RWPE1 (cell line): ENCODE data around the gene CDC23.

Source experiments
- CTCF ChIA-PET: fragments of 350-600 bp; sonication (Branson Sonifier 250); formaldehyde crosslinking; extraction: SDS; loops from one replicate; lab custom pipeline; 2021; lab: Yijun Ruan, JAX
- POLR2A ChIA-PET: fragments of 400-600 bp; formaldehyde crosslinking; extraction: SDS; loops from one replicate; lab custom pipeline; 2020; ENCODE audit warnings: antibody characterized with exemption; ENCODE audit not compliant: low non-redundant PET; lab: Yijun Ruan, JAX
- DNase-seq: peaks from one replicate; pipeline ENCODE4 v3.0.0; 2012; ENCODE audit warnings: low spot score
- H3K27ac ChIP-seq: fragments of 450-650 bp; 2 replicates; pipeline ENCODE4 v1.5.1; 2017
- TF ChIP-seq, protein P1 (sequence below): fragments of 450-650 bp; conservative IDR thresholded peaks from 2 replicates; pipeline ENCODE4 v1.5.1; 2017; ENCODE audit warnings: low read depth, mild to moderate bottlenecking

The CDC23 gene

DNA sequence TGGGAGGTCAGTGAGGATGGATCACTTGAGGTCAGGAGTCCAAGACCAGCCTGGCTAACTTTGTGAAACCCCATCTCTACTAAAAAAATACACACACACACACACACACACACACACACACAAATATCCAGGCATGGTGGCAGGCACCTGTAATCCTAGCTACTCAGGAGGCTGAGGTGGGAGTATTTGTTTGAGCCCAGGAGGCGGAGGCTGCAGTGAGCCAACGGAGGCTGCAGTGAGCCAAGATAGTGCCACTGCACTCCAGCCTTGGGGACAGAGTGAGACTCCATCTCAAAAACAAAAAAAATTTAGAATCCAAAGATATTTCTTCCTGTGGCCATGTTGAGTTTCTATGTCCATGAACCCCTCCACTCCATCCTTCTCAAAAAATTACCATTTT is 21.5 kb upstream of the CDC23 start:
- POLR2A ChIA-PET = interaction anchor here (0.7 kb wide), 1 partner anchor 665 kb away, joined by 5 read pairs; no protein-coding TSS in a partner anchor
- CTCF ChIA-PET = interaction anchor here (0.6 to 2.4 kb wide), 2 partner anchors 11 to 60 kb away, joined by 4 to 13 read pairs; no protein-coding TSS in a partner anchor
- DNase-seq = no peak
- no peak overlapping the region for H3K27ac ChIP-seq
- TF ChIP-seq, protein P1, sequence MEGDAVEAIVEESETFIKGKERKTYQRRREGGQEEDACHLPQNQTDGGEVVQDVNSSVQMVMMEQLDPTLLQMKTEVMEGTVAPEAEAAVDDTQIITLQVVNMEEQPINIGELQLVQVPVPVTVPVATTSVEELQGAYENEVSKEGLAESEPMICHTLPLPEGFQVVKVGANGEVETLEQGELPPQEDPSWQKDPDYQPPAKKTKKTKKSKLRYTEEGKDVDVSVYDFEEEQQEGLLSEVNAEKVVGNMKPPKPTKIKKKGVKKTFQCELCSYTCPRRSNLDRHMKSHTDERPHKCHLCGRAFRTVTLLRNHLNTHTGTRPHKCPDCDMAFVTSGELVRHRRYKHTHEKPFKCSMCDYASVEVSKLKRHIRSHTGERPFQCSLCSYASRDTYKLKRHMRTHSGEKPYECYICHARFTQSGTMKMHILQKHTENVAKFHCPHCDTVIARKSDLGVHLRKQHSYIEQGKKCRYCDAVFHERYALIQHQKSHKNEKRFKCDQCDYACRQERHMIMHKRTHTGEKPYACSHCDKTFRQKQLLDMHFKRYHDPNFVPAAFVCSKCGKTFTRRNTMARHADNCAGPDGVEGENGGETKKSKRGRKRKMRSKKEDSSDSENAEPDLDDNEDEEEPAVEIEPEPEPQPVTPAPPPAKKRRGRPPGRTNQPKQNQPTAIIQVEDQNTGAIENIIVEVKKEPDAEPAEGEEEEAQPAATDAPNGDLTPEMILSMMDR = no peak

DNA sequence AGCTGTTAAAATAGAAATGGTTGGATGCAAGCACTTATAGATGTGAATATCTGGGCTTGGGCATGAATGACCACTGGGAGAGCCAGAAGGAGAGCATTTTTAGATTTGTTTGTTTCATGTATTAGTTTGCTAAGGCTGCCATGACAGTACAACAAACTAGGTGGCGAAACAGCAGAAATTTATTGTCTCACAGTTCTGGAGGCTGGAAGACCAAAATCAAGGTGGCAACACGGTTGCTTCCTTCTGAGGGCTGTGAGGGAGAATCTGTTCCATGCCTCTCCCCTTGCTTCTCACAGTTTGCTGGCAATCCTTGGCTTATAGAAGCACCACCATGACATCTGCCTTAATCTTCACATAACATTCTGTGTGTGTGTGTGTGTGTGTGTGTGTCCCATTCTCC is 20.2 kb upstream of the CDC23 start:
- H3K27ac ChIP-seq = no peak overlapping the region
- CTCF ChIA-PET = interaction anchor here (1.1 to 2.4 kb wide), 2 partner anchors 10 to 50 kb away, joined by 4 to 13 read pairs; no protein-coding TSS in a partner anchor
- TF ChIP-seq, protein P1 = no peak
- no peak for DNase-seq
- POLR2A ChIA-PET = no interaction called here

DNA sequence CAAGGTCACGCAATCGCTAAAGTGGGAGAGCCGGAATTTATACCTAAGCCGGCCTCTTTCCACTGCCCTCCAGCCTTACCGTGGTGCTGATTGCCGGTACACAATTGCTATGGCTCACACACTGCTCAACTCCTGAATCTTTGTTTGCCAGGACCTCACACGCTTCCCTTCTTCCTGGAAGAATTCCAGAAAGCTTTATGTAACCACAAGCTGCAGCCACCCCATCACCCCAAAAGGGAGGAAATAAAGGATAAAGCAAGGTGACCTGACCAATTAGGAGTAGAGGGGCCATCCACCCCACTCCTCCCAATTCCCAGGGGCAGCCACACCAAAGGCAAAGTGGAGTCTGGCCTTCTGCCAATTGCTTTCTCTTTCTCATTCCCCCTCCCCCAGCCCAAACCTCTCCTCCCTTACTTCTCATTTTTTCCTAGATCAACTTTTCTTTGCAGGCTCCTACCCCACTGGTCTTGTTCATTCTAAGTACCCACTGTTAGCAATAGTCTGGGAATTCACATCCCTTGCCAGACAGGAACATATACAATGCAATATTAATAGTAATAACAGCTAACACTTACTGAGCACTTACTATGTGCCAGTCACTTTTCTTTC is 18.0 kb upstream of the CDC23 start:
- ChIA-PET POLR2A (no interaction called here), CTCF (interaction anchor here (0.8 to 1.3 kb wide), 3 partner anchors 9 to 121 kb away, joined by 4 to 16 read pairs (median 4); partner anchors contain the start of gene KDM3B)
- TF ChIP-seq, protein P1 = no peak
- no peak overlapping the region for H3K27ac ChIP-seq
- peak; percentile 37 for DNase-seq

DNA sequence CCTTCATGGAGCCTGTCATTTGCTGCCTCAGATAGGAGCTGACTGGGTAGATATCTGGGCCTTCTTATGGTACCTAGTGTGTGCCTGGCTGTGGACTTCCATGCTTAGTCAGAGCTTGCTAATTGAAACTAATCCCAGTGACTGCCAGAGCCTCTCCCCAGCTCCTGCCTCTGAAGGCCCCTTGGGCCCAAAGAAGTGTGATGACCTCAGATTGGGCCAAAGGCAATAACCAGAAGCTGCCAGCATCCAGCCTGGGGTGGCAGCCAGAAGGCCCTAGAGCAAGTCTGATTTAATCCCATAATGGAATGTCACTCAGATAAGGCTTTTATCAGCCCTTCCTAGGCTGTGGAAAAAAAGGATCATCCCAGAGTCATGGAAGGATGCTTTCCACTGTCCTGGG is 17.1 kb upstream of the CDC23 start:
- ChIA-PET CTCF (interaction anchor here (0.8 to 1.2 kb wide), 3 partner anchors 53 to 123 kb away, joined by 4 read pairs; partner anchors contain the start of gene KDM3B), POLR2A (no interaction called here)
- peak; percentile 21 for DNase-seq
- no peak overlapping the region for H3K27ac ChIP-seq
- TF ChIP-seq, protein P1 = no peak

DNA sequence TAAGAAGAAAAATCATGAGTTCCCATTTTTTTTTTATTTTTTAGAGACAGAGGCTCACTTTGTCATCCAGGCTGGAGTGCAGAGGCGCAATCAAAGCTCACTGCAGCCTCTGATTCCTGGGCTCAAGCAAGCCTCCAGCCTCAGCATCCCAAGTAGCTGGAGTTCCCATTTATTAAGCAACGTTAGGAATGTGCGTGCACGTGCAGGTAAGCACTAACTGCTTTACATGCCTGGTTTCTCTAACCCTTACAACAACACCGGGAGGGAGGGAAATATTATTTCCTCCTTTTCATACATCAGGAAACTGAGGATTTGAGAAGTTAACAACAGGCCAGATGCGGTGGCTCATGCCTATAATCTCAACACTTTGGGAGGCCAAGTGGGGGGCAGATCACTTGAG is 16.3 kb upstream of the CDC23 start:
- H3K27ac ChIP-seq = no peak overlapping the region
- POLR2A ChIA-PET = no interaction called here
- CTCF ChIA-PET = interaction anchor here (0.7 to 1.2 kb wide), 3 partner anchors 54 to 217 kb away, joined by 4 to 6 read pairs (median 4); no protein-coding TSS in a partner anchor
- TF ChIP-seq, protein P1 = no peak
- DNase-seq = no peak

DNA sequence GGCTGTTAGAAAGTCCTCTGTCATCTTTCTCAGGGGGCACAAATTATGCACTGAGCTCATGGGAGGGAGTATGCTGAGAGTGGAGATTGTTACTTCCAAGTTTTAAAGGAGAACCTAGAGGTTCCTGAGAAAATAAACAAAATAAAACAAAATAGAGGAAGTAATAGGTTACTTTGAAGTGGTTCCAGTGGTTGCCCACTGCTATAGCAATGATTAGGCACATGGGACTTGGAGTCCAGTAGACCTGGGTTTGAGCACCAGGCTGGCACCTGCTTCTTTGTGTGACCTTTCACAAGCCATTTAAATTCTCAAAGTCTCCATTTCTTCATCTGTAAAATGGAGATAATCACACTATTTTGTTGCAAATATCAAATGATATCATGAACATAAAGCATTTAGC is 13.8 kb upstream of the CDC23 start:
- TF ChIP-seq, protein P1 = no peak
- H3K27ac ChIP-seq = no peak overlapping the region
- ChIA-PET POLR2A (no interaction called here), CTCF (no interaction called here)
- no peak for DNase-seq
